Hematopoietic multipotent progenitor cell treated with erythropoietin and hydrocortisone succinate and interleukin-3 and kit ligand, for 4 days (in vitro differentiated cells): ENCODE measurements around the gene JAKMIP3.

ENCODE experiments used
- DNase-seq: peaks from one replicate; pipeline ENCODE4 v3.0.0-alpha.2; 2015

JAKMIP3 gene

DNA sequence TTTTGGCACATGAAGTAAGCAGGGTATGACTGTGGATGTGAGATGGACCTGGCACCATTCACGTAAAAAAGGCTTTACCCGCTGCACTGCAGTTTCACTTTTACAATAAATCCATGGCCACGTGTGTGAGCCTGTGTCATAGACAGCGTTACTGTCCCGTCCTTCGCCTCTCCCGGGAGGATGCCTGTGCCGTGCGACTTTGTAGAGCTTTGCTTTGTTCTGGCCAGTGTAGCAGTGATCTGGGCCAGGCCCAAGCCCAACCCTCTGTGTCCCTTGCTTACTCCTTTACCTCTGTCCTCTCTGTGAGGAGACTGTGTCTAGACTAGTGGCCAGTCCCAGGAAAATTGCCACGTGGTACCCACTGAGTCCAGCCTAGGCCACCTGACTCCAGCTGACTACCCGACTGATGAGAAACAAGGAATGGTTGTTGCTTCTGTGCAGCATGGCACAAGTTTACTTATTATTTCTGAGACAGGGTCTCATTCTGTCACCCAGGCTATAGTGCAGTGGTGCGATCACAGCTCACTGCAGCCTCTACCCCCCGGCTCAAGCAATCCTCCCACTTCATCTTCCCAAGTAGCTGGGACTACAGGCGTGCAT, 48.1 kb downstream of the JAKMIP3 start:
- DNase-seq, result no peak

- DNase-seq, result no peak
Observed at GRCh38 chr10:132114953-132115520, 49.3 kb downstream of the JAKMIP3 start.
